ENCODE results near the gene PLCD3. TPM values are rescaled to one million over a fixed set of nuclear protein-coding genes. Genes with fewer than 3 reads are reported as not detected.
A peak's percentile ranks its signal among the peaks of the same experiment; 100 is the strongest.

PLCD3 gene, protein sequence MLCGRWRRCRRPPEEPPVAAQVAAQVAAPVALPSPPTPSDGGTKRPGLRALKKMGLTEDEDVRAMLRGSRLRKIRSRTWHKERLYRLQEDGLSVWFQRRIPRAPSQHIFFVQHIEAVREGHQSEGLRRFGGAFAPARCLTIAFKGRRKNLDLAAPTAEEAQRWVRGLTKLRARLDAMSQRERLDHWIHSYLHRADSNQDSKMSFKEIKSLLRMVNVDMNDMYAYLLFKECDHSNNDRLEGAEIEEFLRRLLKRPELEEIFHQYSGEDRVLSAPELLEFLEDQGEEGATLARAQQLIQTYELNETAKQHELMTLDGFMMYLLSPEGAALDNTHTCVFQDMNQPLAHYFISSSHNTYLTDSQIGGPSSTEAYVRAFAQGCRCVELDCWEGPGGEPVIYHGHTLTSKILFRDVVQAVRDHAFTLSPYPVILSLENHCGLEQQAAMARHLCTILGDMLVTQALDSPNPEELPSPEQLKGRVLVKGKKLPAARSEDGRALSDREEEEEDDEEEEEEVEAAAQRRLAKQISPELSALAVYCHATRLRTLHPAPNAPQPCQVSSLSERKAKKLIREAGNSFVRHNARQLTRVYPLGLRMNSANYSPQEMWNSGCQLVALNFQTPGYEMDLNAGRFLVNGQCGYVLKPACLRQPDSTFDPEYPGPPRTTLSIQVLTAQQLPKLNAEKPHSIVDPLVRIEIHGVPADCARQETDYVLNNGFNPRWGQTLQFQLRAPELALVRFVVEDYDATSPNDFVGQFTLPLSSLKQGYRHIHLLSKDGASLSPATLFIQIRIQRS
- 8.1 TPM for total RNA-seq

DNA sequence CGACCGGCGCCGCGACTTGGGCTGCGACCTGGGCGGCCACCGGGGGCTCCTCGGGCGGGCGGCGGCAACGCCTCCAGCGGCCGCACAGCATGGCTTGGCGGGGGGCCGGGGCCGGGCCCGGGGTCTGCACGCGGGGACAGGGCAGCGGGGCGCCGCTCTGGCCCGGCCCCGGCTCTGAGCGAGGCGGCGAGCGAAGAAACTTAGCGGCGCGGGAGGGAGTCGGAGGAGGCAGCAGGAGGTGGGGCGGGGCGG is at the start of gene PLCD3:
Gene PLCD3, minus strand, starts transcription at position 196 of the 252 bp plus-strand sequence. Its CDS starts 105 bp downstream, at position 91.
- no peak for DNase-seq (ENCODE audit: low read depth in 2 of 3, low spot score in 2 of 3)

DNA sequence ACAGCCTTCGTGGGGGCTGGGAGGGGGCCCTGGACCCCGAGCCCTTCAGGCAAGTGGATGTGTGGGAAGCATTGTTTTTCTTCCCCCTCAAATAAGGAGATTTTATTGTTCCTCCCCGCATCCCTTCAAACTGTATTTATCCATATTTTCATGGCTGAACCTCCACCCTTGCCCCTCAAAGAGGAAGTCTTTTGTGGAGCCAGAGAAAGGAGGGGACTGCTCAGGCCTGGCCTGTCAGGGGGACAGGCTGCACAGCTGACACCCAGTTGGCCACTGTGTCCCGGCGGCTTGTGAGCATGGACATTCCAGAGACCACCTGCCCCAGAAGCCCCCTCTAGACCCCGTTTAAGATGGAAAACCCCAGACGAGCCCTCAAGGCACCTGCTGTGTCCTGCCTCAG is 45.2 kb upstream of the PLCD3 start:
- DNase-seq (ENCODE audit: low read depth in 2 of 3, low spot score in 2 of 3): no peak

DNA sequence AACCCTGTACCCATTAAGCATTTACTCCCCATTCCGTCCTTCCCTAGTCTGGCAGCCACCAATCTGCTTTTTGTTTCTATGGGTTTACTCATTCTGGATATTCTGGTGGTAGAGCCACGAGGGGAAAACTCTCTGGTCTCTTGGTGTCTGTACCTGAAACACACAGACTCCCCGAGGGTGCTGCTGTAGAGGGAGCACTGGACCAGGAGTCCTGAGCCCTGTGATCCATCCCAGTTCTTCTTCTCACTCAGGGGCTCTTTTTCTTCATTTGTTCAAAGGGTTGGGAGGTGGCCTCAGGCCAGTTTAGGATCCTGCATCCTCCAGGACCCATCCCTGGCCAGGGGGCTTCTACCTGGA is 43.4 kb upstream of the PLCD3 start:
- DNase-seq (ENCODE audit: low read depth in 2 of 3, low spot score in 2 of 3): no peak

DNA sequence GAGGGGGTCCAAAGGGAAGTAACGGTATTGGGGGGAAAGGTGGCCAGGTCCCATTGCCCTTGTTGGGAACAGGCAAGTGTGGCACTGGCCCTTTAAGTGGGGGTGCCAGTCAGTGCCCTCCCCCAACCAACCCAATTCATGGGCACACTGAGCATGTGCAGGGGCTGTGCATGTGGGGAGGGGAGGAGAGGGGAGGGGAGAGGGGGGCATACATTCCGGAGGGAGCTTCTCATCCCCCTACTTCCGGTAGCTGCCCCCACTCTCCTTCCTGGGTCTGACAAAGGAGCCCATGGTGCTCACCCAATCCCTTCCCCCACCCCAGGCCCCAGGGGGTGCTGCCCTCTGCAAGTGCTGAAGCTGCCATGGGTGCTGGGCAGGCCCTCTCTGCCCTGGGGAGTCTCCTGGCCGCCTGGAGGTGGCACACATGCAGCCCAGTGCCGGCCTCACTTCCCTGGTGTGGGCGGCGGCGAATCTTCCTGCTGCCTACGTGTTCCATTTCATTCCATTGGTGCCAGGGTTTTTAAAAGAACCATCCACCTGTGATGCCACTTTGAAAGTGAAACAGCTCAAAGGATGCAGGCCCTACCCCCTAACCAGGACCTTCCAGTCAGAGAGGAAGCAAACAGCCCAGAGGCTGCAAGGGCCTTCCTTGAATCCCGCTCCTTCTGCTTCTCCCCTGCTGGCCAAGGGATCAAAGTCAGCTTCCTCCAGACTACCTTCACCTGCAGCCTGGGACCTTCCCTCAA is 40.4 kb upstream of the PLCD3 start:
- peak in 2 of 3 donors; percentile 29 to 60 for DNase-seq (ENCODE audit: low read depth in 2 of 3, low spot score in 2 of 3)

DNA sequence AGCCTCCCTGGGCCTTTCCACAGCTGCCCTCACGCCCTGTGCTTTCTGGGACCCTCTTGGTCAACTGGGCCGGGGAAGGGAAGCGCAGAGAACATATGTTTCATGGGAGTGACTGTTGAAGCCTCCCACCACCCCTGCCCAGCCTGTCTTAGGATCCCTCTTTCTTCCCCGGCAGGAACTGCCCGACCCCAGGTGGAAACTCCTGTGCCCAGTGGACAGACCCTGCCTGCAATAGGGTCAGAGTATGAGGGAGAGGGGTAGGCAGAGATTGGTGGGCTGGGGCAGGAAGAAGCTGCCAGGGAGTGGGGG is 39.9 kb upstream of the PLCD3 start:
- DNase-seq (ENCODE audit: low read depth in 2 of 3, low spot score in 2 of 3): no peak

DNA sequence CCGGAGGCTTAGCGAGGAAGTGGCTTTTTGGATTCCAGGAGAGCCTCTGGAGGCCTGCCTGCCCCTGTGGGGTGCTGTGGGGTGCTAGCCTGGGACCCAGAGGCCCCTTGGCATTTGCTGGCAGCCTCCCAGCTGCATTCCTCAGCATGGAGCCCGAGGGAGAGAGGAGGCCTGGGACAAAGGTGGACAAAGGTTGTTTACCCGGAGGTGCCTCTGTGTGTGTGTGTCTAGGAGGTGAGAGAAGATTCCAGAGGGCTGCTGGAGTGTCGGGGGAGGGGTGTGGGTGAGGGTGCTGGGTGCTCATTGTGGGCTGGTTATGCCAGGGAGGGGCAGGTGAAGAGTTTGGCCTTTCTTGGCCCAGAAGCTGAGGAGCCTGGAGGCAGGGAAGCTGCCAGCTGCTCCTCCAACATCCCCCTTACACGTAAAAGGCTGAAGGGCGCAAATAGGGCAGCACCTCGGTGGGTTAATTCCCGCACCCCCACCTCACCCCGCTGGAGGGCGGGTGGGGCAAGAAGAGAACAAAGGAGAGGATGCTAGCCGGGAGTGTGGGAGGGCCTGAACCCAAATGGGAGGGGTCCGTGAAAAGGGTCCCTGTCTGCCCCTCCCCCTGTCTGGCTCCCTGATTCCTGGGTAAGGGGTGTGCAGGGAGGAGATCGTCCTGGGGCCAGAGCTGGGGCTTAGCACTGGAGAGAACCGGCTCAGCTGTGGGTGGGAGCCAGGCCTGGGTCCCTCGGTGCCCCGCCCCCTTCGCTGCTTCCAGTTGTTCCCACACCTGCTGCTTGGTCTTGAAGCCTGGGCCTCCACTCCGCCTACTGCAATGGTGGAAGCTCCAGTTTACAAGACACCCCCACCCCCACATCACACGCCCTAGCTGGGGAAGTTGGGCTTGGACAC is 39.3 kb upstream of the PLCD3 start:
- no peak for DNase-seq (ENCODE audit: low read depth in 2 of 3, low spot score in 2 of 3)

DNA sequence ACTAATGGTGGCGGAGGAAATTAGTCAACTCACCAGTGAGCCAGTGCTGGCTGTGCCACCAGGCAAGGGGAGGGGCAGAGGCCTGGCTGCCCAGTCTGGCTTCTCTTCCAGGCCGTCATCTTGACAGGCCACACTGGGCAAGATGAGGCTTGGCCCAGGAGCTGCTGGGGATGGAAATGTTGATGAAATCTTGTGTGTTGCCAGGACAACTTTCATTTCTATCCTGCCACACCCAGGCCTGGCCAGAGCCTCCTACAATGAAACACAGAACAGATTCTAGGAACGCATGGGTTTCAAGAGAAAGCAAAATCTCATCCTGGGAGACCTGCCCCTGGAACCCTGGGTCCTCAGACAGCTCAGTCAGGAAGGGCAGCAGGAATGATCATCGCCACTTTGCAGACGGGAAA is 38.6 kb upstream of the PLCD3 start:
- peak in 1 of 3 donors; percentile 25 for DNase-seq (ENCODE audit: low read depth in 2 of 3, low spot score in 2 of 3)

DNA sequence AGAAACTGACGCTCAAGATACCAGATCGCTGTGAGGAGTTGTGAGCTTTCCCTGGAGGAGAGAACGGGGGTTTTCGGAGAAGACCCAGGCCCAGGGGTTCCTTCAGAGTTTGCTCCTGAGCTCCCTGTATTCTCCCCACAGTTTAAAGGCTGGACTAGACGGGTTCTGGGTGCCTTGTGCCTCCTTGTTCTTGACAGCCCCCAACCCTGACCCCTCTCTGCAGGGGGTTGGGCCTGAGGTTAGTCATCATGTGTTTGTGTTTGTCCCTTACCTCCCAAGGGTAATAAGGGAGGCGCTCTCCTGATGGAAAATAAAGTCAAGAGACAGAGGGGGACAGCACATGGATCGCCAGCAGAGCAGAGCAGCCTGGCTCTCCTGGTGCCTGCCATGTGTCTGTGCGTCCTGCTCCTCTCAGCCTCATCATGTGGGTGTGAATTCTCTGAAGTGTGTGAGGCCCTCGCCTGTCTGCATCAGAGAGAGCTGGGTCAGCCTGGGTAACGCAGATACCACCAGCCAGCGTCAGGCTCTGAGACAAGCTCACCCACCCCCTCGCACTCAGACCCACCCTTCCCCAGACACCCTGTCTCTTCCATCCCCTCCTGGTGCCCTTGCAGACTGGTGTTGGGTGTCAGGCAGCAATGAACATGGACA is 38.1 kb upstream of the PLCD3 start:
- DNase-seq (ENCODE audit: low read depth in 2 of 3, low spot score in 2 of 3): no peak

DNA sequence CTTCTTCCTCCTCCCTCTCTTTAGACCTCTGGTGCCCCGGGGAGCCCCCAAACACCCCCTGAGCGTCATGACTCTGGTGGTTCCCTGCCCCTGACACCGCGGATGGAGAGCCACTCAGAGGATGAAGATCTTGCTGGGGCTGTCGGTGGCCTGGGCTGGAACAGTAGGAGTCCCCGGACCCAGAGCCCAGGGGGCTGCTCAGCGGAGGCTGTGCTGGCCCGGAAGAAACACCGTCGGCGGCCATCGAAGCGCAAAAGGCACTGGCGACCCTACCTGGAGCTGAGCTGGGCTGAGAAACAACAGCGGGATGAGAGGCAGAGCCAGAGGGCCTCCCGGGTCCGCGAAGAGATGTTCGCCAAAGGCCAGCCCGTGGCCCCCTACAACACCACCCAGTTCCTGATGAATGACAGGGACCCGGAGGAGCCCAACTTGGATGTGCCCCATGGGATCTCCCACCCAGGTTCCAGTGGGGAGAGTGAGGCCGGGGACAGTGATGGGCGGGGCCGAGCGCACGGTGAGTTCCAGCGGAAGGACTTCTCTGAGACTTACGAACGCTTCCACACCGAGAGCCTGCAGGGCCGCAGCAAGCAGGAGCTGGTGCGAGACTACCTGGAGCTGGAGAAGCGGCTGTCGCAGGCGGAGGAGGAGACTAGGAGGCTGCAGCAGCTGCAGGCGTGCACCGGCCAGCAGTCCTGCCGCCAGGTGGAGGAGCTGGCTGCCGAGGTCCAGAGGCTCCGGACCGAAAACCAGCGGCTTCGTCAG is 36.9 kb upstream of the PLCD3 start:
- no peak for DNase-seq (ENCODE audit: low read depth in 2 of 3, low spot score in 2 of 3)

DNA sequence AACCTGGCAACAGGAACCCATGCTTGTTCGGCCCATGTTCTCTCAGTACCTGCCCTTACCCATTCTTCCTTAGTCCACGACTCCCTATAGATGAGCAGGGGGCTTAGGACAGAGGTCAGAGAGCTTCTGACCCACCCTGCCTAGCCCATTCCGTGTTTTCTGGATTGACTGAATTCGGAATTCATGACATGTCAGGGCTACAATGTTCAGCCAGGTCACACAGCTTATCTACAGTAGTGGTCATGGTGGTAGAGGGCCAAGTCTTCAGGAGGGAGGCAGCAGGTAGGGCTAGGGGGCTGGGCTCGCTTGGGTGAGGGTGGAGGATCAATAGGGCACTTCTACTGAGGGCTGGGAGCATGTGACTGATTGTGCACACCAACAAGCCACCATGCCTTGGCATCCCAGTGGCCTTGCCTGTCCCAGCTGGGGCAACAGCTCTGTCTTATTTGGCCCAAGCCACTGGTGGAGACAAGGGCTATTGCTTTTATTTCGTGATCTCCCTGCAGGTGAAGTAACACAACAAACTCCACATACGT is 32.5 kb upstream of the PLCD3 start:
- DNase-seq (ENCODE audit: low read depth in 2 of 3, low spot score in 2 of 3): no peak

DNA sequence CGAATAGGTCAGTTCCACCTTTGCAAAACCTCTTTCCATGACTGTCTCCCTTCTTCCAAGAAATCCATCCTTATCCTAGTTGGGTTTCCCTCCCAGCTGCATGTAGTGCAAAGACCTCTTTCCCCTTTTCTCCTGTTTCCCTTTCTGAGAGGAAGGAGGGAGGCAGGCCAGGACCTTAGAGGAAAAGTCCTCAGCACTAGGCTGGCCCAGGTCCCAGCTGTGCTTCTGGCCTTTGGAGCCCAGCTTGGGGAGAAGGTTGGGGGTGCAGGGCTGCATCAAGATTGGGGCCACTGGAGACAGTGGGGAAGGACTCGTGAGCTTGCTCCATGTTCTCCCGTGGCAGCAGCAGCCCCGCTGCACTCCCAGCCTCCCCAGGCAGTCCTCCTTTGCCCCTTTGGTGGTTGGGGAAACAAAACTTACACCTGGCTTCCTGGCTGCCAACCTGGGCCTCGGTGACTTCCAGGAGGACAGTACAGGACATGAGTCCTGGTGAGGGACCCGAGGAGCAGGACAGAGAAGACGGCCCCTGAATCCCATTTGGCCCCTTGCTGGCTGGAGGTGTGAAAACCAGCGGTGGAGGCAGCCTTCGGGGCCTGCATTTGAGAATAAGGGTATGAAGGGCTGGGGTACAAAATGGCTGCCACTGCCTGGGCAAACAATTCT is 29.8 kb upstream of the PLCD3 start:
- no peak for DNase-seq (ENCODE audit: low read depth in 2 of 3, low spot score in 2 of 3)

DNA sequence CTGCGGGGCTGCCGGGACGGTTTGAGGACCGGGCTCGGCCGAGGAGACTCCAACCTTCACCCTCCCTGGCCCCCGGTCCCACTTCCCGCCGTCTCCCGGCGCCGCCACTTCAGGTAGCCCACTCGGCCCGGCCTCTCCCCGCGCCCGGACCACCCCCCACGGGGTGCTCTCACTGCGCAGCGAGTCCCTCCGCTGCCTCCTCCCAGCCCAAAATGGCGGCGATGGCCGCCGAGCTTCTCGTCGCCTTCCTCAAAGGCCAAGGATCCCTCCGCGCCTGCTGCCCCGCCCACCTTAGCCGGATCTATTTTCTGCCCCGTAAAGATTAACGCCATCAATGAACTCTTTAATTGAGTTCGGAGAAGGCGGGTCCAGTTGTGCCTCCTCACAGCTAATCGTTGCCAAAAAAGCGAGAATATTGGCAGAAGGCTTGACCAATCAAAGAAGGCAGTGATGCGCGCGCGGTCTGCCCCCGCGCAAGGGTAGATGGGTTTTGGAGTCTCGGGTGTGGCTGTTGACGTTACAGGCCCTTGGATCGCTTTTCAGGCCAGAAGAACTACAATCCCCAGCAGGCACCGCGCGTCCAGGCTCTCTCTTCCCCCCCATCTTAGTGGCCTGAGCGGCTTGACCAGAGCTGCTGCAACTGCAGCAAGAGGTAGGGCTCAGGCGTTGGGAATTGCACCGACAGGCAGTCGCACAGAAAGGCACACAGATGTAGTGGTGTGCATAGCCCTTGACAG is 29.1 kb upstream of the PLCD3 start, which contains the start of gene HEXIM2:
Gene HEXIM2, plus strand, starts transcription at position 588 of the 737 bp plus-strand sequence. CDS start 919 bp downstream, outside the sequence.
- peak; percentile 91 to 100 (median 100) for DNase-seq (ENCODE audit: low read depth in 2 of 3, low spot score in 2 of 3)

DNA sequence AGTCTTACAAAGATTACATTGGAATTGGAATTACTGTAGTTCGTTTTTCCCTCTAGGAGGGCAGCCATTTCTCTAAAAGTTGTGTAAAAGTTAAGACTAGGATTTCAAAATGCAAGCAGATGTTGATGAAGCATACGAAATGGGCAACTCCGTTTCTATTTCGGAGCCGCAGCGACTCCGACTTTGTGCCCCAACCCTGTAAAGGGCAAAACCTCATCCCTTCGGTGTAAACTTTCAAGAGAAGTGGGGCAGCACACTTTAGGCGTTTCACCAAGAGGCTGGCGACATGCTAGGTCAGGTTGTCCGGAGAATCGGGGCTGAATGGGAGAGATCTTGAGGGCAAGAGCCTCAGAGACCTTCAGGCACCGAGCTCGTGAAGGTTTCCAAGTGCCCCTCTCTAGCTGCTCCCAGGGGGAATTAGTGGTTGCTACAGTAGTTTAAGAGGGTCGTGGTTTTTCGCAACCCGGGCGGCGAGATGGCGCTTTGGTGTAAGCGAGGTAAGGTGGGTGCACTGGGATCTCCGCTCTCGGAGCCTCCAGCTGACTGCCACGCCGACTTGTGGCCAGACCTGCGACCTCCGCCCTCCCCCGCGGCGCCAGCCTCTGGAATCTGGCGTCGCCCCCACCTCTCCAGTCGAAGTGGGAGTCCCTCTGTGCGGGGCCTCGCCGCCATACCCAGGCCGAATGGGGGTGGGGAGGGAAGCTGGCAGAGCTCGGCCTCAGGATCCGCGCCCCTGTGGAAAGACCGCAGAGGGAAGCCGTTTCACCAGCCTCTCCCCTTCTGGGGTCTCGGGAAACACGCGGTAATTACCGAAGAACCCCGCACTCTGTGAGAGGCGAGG is 28.4 kb upstream of the PLCD3 start:
- peak in 2 of 3 donors; percentile 76 to 81 for DNase-seq (ENCODE audit: low read depth in 2 of 3, low spot score in 2 of 3)

DNA sequence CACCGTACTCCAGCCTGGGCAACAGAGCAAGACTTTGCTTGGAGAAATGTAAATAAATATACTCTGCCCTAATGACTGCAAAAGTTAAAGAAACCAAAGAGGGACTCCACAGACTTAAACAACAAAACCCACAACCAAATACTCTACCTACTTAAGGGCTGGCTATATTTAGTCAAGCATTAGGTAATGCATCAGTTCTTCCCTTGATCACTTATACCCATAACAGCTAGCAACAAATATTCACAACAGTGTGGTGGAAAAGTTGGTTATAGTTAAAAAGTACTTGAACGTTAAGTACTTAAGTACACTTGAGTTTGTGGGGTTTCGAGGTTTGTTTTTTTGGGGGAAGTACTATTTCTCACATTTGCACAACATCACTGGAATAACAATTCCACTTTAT is 23.9 kb upstream of the PLCD3 start:
- no peak for DNase-seq (ENCODE audit: low read depth in 2 of 3, low spot score in 2 of 3)

DNA sequence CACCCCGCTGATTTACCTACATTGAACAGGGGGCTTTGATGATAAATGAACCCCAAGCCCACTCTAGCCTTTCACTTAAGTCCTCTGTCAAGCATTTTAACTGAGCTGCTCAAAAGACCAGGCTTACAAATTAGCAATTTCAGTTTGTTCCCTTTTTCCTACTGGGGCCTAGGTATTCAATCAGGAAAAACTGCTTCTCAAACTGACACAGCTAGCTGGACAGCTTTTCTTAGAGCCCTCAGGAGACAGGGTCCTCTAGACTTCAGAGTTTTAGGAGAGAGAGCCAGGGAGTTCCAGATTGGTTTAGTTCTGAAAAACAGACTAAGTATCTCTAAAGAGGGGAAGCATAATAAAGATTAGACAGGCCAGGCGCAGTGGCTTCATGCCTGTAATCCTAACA is 23.2 kb upstream of the PLCD3 start:
- DNase-seq (ENCODE audit: low read depth in 2 of 3, low spot score in 2 of 3): no peak

DNA sequence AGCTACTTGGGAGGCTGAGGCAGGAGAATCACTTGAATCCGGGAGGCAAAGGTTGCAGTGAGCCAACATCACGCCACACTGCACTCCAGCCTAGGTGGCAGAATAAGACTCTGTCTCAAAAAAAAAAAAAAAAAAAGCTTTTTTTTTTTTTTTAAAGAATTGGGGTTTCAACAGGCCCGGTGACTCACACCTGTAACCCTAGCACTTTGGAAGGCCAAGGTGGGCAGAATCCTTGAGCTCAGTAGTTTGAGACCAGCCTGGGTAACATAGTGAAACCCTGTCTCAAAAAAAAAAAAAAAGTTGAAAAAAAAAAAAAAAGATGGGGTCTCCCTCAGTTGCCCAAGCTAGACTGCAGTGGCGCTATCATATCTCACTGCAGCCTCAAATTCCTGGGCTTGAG is 22.7 kb upstream of the PLCD3 start:
- no peak for DNase-seq (ENCODE audit: low read depth in 2 of 3, low spot score in 2 of 3)
